Stimulated activated CD8-positive, alpha-beta memory T cell treated with anti-CD3 and anti-CD28 coated beads, Interleukin-12 subunit alpha, Interleukin-12 subunit beta, amount 100 ng/mL, for 1 hour (primary cell): Measurements from ENCODE around the gene TNRC6A.
"Not testable (repeated sequence)": the region's sequence is repeated elsewhere in the genome, so short reads cannot be mapped to it uniquely, and the experiment has no call there.

Experiments
- DNase-seq: peaks from one replicate; pipeline ENCODE4 v3.0.0-alpha.2; 2020; ENCODE audit warnings: low read depth

Gene TNRC6A

GRCh38 chr16:24758373-24758772 is 28.9 kb downstream of the TNRC6A start:
- DNase-seq = no peak

- no peak for DNase-seq
Measured at GRCh38 chr16:24759006-24759405, 29.6 kb downstream of the TNRC6A start.

GRCh38 chr16:24761526-24761925 is 32.1 kb downstream of the TNRC6A start:
- no peak for DNase-seq

GRCh38 chr16:24764916-24765315 is 35.5 kb downstream of the TNRC6A start:
- DNase-seq = no peak

GRCh38 chr16:24766057-24766456 is 36.6 kb downstream of the TNRC6A start:
- no peak for DNase-seq

GRCh38 chr16:24769806-24770205 is 40.4 kb downstream of the TNRC6A start:
- no peak for DNase-seq

GRCh38 chr16:24771132-24771778 is 41.8 kb downstream of the TNRC6A start:
- DNase-seq = no peak

- DNase-seq = no peak
Measured at GRCh38 chr16:24771779-24772157, 42.3 kb downstream of the TNRC6A start.

GRCh38 chr16:24773771-24774427 is 44.4 kb downstream of the TNRC6A start:
- DNase-seq = no peak

GRCh38 chr16:24774510-24774909 is 45.1 kb downstream of the TNRC6A start:
- no peak for DNase-seq

- no peak for DNase-seq
Measured at GRCh38 chr16:24775455-24775854, 46.0 kb downstream of the TNRC6A start.

GRCh38 chr16:24776501-24777220 is 47.2 kb downstream of the TNRC6A start:
- no peak for DNase-seq

GRCh38 chr16:24778671-24779070 is 49.2 kb downstream of the TNRC6A start:
- DNase-seq = no peak

- DNase-seq = no peak
Measured at GRCh38 chr16:24781256-24781655, 51.8 kb downstream of the TNRC6A start.

GRCh38 chr16:24784121-24784520 is 54.7 kb downstream of the TNRC6A start:
- DNase-seq = no peak

- DNase-seq = no peak
Measured at GRCh38 chr16:24789881-24790280, 60.4 kb downstream of the TNRC6A start.

GRCh38 chr16:24800586-24800985 is 71.1 kb downstream of the TNRC6A start:
- DNase-seq = no peak

- no peak for DNase-seq
Measured at GRCh38 chr16:24801761-24802302, 72.4 kb downstream of the TNRC6A start.

- no peak for DNase-seq
Measured at GRCh38 chr16:24805484-24805883, 76.0 kb downstream of the TNRC6A start.

- no peak for DNase-seq
Measured at GRCh38 chr16:24807301-24807700, 77.8 kb downstream of the TNRC6A start.

GRCh38 chr16:24810951-24811843 is 81.7 kb downstream of the TNRC6A start:
- DNase-seq = no peak

GRCh38 chr16:24812813-24813212 is 83.4 kb downstream of the TNRC6A start:
- not testable (repeated sequence) for DNase-seq
